Bronchial epithelial cell (primary cell): ENCODE measurements around the gene RASL12. TPM values are rescaled to one million over a fixed set of nuclear protein-coding genes. Genes with fewer than 3 reads are reported as not detected.

Experiments used
- DNase-seq: peaks from one replicate; pipeline ENCODE4 v3.0.0-alpha.2; 2010; ENCODE audit warnings: low read depth
- FAIRE-seq: peaks from 2 replicates; lab custom pipeline; 2011; peaks lifted over from hg19 to GRCh38; lab: Jason Lieb, UNC
- H3K27me3 ChIP-seq: 2 replicates; pipeline ENCODE4 v1.5.1; 2011; ENCODE audit warnings: low read length; ENCODE audit not compliant: control insufficient read depth, insufficient read depth
- H3K36me3 ChIP-seq: 2 replicates; pipeline ENCODE4 v1.5.1; 2011; ENCODE audit warnings: low read length; ENCODE audit not compliant: control insufficient read depth, insufficient read depth
- H3K4me3 ChIP-seq: 2 replicates; pipeline ENCODE4 v1.5.1; 2011; ENCODE audit warnings: mild to moderate bottlenecking, low read depth, low read length, control low read depth
- CTCF ChIP-seq: IDR thresholded peaks from 2 replicates; pipeline ENCODE4 v1.5.1; 2011; ENCODE audit warnings: mild to moderate bottlenecking, moderate library complexity, low read length, control low read depth, inconsistent platforms; ENCODE audit not compliant: insufficient read depth, severe bottlenecking
- total RNA-seq: library from RNA; depleted of rRNA; stranded (reverse); fragments of >200 nt; gene quantifications from 2 replicates; pipeline ENCODE4 v1.2.1, GENCODE V29; 2014

The RASL12 gene
- total RNA-seq, 1 donor from 2014 or later = not detected

- Histone ChIP-seq H3K27me3 (no peaks in the 10 kb centered on the region), H3K36me3 (no peaks in the 10 kb centered on the region), H3K4me3 (no peak overlapping the region)
- no peak for DNase-seq
- no peak for TF ChIP-seq CTCF
- FAIRE-seq = no peak
These were observed 10.8 kb downstream of the RASL12 start for GRCh38 chr15:65056868-65057548.

- no peak for FAIRE-seq
- Histone ChIP-seq H3K4me3 (no peak overlapping the region), H3K27me3 (no peaks in the 10 kb centered on the region), H3K36me3 (no peaks in the 10 kb centered on the region)
- DNase-seq = no peak
- TF ChIP-seq CTCF = no peak
These were observed 11.7 kb downstream of the RASL12 start for GRCh38 chr15:65056106-65056505.

GRCh38 chr15:65055201-65055870 lies 12.5 kb downstream of the RASL12 start:
- no peak for TF ChIP-seq CTCF
- Histone ChIP-seq H3K27me3 (no peaks in the 10 kb centered on the region), H3K36me3 (no peaks in the 10 kb centered on the region), H3K4me3 (no peak overlapping the region)
- FAIRE-seq = no peak
- DNase-seq = peak; percentile 42

- H3K27me3 ChIP-seq = no peaks in the 10 kb centered on the region
- peak; percentile 34 for DNase-seq
- FAIRE-seq = no peak
- no peak overlapping the region for H3K4me3 ChIP-seq
- H3K36me3 ChIP-seq = no peaks in the 10 kb centered on the region
- peak; percentile 93 for TF ChIP-seq CTCF
These were observed 13.2 kb downstream of the RASL12 start for GRCh38 chr15:65054333-65055200.

- DNase-seq (no peak), FAIRE-seq (no peak)
- no peak overlapping the region for H3K4me3 ChIP-seq
- no peaks in the 10 kb centered on the region for H3K36me3 ChIP-seq
- TF ChIP-seq CTCF = no peak
- H3K27me3 ChIP-seq = no peaks in the 10 kb centered on the region
These were observed 14.8 kb downstream of the RASL12 start for GRCh38 chr15:65052956-65053355.
